GM19463 (cell line): ENCODE measurements around the gene FAM78A.

ENCODE experiments used
- ATAC-seq: cut with Tn5 transposase; IDR thresholded peaks from one replicate; pipeline ENCODE4 v1.9.1; 2021; ENCODE audit warnings: mild to moderate bottlenecking, moderate library complexity; ENCODE audit not compliant: unreplicated experiment

The FAM78A gene

GRCh38 chr9:131276094-131276888, at the start of gene FAM78A:
FAM78A (minus strand) TSS chr9:131276510; CDS start chr9:131276179, 331 bp downstream.
- ATAC-seq: no peak

- ATAC-seq: no peak
Measured at GRCh38 chr9:131324736-131325679, 48.7 kb upstream of the FAM78A start.

- no peak for ATAC-seq
Measured at GRCh38 chr9:131323629-131324028, 47.3 kb upstream of the FAM78A start.

GRCh38 chr9:131320031-131320685, 43.8 kb upstream of the FAM78A start:
- no peak for ATAC-seq

- ATAC-seq: no peak
Measured at GRCh38 chr9:131319486-131319885, 43.2 kb upstream of the FAM78A start.

- no peak for ATAC-seq
Measured at GRCh38 chr9:131318231-131319085, 42.1 kb upstream of the FAM78A start.

GRCh38 chr9:131312822-131313770, 36.8 kb upstream of the FAM78A start:
- ATAC-seq: no peak

- no peak for ATAC-seq
Measured at GRCh38 chr9:131312246-131312645, 35.9 kb upstream of the FAM78A start.

- no peak for ATAC-seq
Measured at GRCh38 chr9:131310833-131311554, 34.7 kb upstream of the FAM78A start.

GRCh38 chr9:131309530-131310276, 33.4 kb upstream of the FAM78A start:
- no peak for ATAC-seq

- ATAC-seq: no peak
Measured at GRCh38 chr9:131308906-131309529, 32.7 kb upstream of the FAM78A start.

- ATAC-seq: no peak
Measured at GRCh38 chr9:131308452-131308851, 32.1 kb upstream of the FAM78A start.

- no peak for ATAC-seq
Measured at GRCh38 chr9:131307974-131308373, 31.7 kb upstream of the FAM78A start.

GRCh38 chr9:131306397-131307004, 30.2 kb upstream of the FAM78A start:
- ATAC-seq: no peak

GRCh38 chr9:131304676-131305355, 28.5 kb upstream of the FAM78A start:
- no peak for ATAC-seq
